ENCODE measurements around the gene RNF121. TPM values are rescaled to one million over a fixed set of nuclear protein-coding genes. Genes with fewer than 3 reads are reported as not detected.

RNF121 gene
- total RNA-seq, 1 donor from 2014 or later: 24.7 TPM

DNA sequence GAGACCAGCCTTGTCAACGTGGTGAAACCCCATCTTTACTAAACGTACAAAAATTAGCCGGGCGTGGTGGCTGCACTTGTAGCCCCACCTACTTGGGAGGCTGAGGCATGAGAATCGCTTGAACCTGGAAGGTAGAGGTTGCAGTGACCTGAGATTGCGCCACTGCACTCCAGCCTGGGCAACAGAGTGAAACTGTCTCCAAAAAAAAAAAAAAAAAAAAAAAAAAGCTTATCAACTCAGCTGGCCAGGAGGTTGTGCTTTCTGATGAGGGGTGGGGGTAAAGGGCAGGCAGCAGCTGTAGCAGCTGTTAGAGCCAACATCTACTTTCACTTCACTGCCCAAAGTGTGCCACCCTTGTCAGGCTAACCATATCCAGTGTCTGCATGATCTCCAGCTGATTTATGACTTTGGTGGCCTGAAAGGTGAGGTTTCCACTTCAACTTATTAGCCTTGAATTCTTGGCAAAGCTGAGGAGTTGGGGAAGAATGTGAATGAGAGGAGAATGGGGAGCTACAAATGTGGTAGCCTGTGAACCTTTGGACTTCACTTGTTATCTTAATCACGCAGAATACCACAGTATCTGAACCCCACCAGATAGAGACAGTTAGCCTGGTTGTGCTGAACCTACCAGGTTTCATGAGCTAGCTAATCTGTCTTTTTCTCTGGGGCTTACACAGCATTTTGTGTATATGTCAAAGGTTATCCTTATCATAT is 19.6 kb downstream of the RNF121 start:
- TF ChIP-seq, protein P1, sequence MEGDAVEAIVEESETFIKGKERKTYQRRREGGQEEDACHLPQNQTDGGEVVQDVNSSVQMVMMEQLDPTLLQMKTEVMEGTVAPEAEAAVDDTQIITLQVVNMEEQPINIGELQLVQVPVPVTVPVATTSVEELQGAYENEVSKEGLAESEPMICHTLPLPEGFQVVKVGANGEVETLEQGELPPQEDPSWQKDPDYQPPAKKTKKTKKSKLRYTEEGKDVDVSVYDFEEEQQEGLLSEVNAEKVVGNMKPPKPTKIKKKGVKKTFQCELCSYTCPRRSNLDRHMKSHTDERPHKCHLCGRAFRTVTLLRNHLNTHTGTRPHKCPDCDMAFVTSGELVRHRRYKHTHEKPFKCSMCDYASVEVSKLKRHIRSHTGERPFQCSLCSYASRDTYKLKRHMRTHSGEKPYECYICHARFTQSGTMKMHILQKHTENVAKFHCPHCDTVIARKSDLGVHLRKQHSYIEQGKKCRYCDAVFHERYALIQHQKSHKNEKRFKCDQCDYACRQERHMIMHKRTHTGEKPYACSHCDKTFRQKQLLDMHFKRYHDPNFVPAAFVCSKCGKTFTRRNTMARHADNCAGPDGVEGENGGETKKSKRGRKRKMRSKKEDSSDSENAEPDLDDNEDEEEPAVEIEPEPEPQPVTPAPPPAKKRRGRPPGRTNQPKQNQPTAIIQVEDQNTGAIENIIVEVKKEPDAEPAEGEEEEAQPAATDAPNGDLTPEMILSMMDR (IDR thresholded peaks at IDR 0.05): no peak
- H3K4me1 ChIP-seq: peaks cover 17% of the 10 kb centered on the region
- no peaks in the 10 kb centered on the region for H3K9me3 ChIP-seq
- intact Hi-C loops (cut with DNase I): no loop called here
- H3K27me3 ChIP-seq (ENCODE audit: low read depth): no peaks in the 10 kb centered on the region
- no peak overlapping the region for H3K27ac ChIP-seq
- DNase-seq: no peak
- H3K4me3 ChIP-seq: no peak overlapping the region
- no peak for ATAC-seq
- H3K36me3 ChIP-seq: no peaks in the 10 kb centered on the region

DNA sequence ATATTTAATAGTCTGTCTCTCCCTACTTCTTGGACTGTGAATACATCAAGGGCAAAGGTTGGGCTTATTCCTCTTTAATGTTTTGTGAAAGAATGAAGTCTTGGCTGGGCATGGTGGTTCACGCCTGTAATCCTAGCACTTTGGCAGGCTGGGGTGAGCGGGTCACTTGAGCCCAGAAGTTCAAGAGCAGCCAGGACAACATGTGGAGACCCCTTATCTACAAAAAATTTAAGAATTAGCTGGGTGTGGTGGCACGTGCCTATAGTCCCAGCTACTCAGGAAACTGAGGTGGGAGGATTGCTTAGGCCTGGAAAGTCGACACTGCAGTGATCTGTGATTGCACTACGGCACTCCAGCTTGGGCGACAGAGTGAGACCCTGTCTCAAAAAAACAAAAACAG is 20.2 kb downstream of the RNF121 start:
- Histone ChIP-seq H3K27ac (no peak overlapping the region), H3K4me1 (peaks cover 17% of the 10 kb centered on the region), H3K27me3 (ENCODE audit: low read depth) (no peaks in the 10 kb centered on the region), H3K36me3 (no peaks in the 10 kb centered on the region), H3K4me3 (no peak overlapping the region), H3K9me3 (no peaks in the 10 kb centered on the region)
- ATAC-seq (no peak), DNase-seq (no peak)
- intact Hi-C loops (cut with DNase I): no loop called here
- TF ChIP-seq, protein P1 (IDR thresholded peaks at IDR 0.05): no peak

DNA sequence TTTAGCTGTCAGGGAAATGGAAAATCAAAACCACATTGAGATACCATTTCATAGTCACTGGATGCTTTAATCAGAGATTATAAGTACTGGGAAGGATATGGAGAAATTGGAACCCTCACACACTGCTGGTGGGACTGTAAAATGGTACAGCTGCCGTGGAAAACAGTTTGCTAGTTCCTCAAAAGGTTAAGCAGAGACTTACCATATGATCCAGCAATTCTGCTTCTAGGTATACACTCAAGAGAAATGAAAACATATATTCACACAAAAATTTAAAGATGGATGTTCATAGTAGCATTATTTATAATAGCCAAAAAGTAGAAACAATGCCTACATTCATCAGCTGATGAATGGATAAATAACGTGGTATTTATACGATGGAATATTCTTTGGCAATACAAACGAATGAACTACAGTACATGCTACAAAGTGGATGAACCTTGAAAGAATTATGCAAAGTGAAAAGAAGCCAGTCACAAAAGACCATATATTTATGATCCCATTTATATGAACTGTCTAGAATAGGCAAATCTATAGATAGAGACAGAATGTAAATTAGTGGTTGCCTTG is 23.0 kb downstream of the RNF121 start:
- H3K27me3 ChIP-seq (ENCODE audit: low read depth): no peaks in the 10 kb centered on the region
- H3K4me1 ChIP-seq: peaks cover 17% of the 10 kb centered on the region
- no peak overlapping the region for H3K27ac ChIP-seq
- H3K9me3 ChIP-seq: no peaks in the 10 kb centered on the region
- intact Hi-C loops (cut with DNase I): no loop called here
- TF ChIP-seq, protein P1 (IDR thresholded peaks at IDR 0.05): no peak
- H3K36me3 ChIP-seq: no peaks in the 10 kb centered on the region
- no peak overlapping the region for H3K4me3 ChIP-seq
- no peak for ATAC-seq
- DNase-seq: no peak

DNA sequence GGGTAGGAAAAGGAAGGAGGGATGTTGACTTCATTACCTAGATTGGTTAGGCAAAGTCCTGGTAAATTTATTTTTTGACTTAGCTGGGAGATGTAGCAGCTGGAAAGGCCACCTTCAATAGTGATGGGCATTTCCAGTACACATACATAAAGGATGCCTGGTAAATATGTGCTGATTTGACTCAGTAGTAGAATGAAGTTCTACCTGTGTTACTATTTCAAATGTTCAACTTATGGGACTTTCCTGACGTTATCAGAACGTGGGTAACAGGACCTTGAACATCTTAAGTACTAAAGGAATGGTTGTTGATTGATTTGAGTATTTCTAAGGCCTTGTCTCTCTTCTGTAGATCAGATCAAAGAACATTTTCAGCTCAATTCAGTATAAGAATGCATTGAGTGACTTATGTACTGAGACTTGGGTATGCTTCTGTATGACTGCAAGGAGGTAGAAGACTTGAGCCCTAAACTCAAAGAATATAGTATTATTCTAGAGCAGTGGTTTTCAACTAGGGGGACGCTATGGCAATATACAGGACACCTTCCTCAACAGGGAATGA is 27.1 kb downstream of the RNF121 start:
- H3K27ac ChIP-seq: no peak overlapping the region
- H3K9me3 ChIP-seq: no peaks in the 10 kb centered on the region
- DNase-seq (no peak), ATAC-seq (no peak)
- H3K4me3 ChIP-seq: no peak overlapping the region
- TF ChIP-seq, protein P1 (IDR thresholded peaks at IDR 0.05): no peak
- no peaks in the 10 kb centered on the region for H3K4me1 ChIP-seq
- H3K36me3 ChIP-seq: peaks cover 8% of the 10 kb centered on the region
- no peaks in the 10 kb centered on the region for H3K27me3 ChIP-seq (ENCODE audit: low read depth)
- intact Hi-C loops (cut with DNase I): no loop called here

DNA sequence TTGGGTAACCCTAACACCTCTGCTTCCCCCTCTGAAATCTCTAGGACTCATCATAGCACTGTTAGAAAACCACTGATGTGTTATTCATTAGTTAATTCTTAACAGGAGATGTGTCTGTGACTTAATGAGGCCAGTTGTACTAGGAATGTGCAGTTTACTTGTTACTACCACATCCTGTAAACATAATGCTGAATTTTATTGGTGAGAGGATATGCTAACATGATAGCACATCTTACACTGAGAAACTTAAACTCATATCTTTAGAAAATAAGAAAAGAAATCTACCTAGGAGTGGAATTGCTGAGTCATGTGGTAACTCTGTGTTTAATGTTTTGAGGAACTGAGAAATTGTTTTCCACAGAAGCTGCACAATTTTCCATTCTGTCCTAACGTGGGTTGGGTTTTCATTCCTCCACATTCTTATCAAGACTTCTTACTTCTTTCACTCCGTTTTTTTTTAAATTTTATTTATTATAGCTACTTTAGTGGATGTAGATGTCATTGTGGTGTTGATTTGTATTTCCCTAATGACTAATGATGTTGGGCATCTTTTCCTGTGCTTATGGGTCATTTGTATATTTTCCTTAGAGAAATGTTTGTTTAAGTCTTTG is 33.7 kb downstream of the RNF121 start:
- Histone ChIP-seq H3K4me1 (no peaks in the 10 kb centered on the region), H3K27ac (no peak overlapping the region), H3K9me3 (no peaks in the 10 kb centered on the region), H3K36me3 (peaks cover 37% of the 10 kb centered on the region), H3K4me3 (no peak overlapping the region), H3K27me3 (ENCODE audit: low read depth) (no peaks in the 10 kb centered on the region)
- intact Hi-C loops (cut with DNase I): no loop called here
- DNase-seq (no peak), ATAC-seq (no peak)
- TF ChIP-seq, protein P1 (IDR thresholded peaks at IDR 0.05): no peak
